Liver (tissue), 3 donors: ENCODE data around the gene CDH19.

Source experiments
- CTCF ChIP-seq: fragments of 150-350 bp; IDR thresholded peaks from 2 replicates; pipeline ENCODE4 v1.5.1; 2017; ENCODE audit warnings: improper control_type of control experiment, low read depth, low read length; ENCODE audit not compliant: missing input control
- JUND ChIP-seq, 2 donors: IDR thresholded peaks; 2 replicates each; pipeline ENCODE4 v1.6.1; 2016; ENCODE audit warnings: antibody characterized with exemption in 2 of 2
- MAX ChIP-seq: IDR thresholded peaks from 2 replicates; pipeline ENCODE4 v1.6.1; 2016; ENCODE audit warnings: antibody characterized with exemption
- RAD21 ChIP-seq, 2 donors: IDR thresholded peaks; 2 replicates each; pipeline ENCODE4 v1.6.1; 2016; ENCODE audit warnings: antibody characterized with exemption in 2 of 2, mild to moderate bottlenecking in 2 of 2
- REST ChIP-seq: IDR thresholded peaks from 2 replicates; pipeline ENCODE4 v1.6.1; 2016; ENCODE audit warnings: antibody characterized with exemption, mild to moderate bottlenecking
- SP1 ChIP-seq: IDR thresholded peaks from 2 replicates; pipeline ENCODE4 v1.6.1; 2018; ENCODE audit warnings: antibody characterized with exemption, mild to moderate bottlenecking
- TAF1 ChIP-seq: conservative IDR thresholded peaks from 2 replicates; pipeline ENCODE4 v1.6.1; 2016; ENCODE audit warnings: antibody characterized with exemption, mild to moderate bottlenecking
- YY1 ChIP-seq: IDR thresholded peaks from 2 replicates; pipeline ENCODE4 v1.6.1; 2016; ENCODE audit warnings: antibody characterized with exemption, mild to moderate bottlenecking
- donor health status: healthy.
- donor health status: healthy.

GRCh38 chr18:66571845-66572244 lies 32.0 kb downstream of the CDH19 start:
- TF ChIP-seq TAF1 (no peak), CTCF (no peak), MAX (no peak), SP1 (no peak), JUND (IDR thresholded peaks at IDR 0.05) (no peak), RAD21 (IDR thresholded peaks at IDR 0.05) (no peak), YY1 (no peak), REST (no peak)
